Measurements from ENCODE around the gene EDA. TPM values are rescaled to one million over a fixed set of nuclear protein-coding genes. Genes with fewer than 3 reads are reported as not detected.

The EDA gene
- total RNA-seq, 1 donor from 2014 or later: 6.8 TPM

DNA sequence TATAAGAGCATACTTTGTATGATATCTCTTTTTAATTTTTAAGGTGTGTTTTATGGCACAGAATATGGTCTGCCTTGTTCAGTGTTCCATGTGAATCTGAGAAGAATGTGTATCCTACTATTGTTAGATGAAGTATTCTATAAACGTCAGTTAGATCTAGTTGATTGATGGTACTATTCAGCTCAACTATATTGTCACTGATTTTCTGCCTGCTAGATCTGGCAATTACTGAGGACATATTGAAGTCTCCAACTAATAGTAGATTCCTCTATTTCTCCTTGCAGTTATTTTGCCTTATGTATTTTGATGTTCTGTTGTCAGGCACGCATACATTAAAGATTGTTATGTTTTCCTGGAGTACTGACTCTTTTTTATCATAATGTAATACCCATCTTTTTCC, 394.1 kb downstream of the EDA start:
- Mint-ChIP-seq H3K4me3 (no peak overlapping the region), H3K27ac (no peak overlapping the region), H3K9me3 (no peaks in the 10 kb centered on the region), H3K4me1 (no peaks in the 10 kb centered on the region), H3K36me3 (no peaks in the 10 kb centered on the region), H3K27me3 (ENCODE audit: insufficient read depth, low read depth) (no peaks in the 10 kb centered on the region)
- no peaks in the 10 kb centered on the region for H3K27me3 ChIP-seq
- DNase-seq (ENCODE audit: low spot score): no peak
- no peaks in the 10 kb centered on the region for H3K4me1 ChIP-seq
- H3K79me2 ChIP-seq (ENCODE audit: low read depth): no peaks in the 10 kb centered on the region
- H2AFZ ChIP-seq (replicated peaks): no peak overlapping the region
- H3F3A ChIP-seq (ENCODE audit: low read depth): no peaks in the 10 kb centered on the region
- H3K9ac ChIP-seq: no peak overlapping the region
- no peaks in the 10 kb centered on the region for H4K20me1 ChIP-seq (ENCODE audit: low read depth)
- H3K4me2 ChIP-seq: no peak overlapping the region
- no peak overlapping the region for H3K27ac ChIP-seq
- H3K9me3 ChIP-seq (ENCODE audit: low read depth): peaks cover 3% of the 10 kb centered on the region
- H3K36me3 ChIP-seq: no peaks in the 10 kb centered on the region
- TF ChIP-seq EZH2phosphoT487 (IDR thresholded peaks at IDR 0.05) (no peak), EZH2 (IDR thresholded peaks at IDR 0.05) (no peak)
- TF ChIP-seq, protein P1, sequence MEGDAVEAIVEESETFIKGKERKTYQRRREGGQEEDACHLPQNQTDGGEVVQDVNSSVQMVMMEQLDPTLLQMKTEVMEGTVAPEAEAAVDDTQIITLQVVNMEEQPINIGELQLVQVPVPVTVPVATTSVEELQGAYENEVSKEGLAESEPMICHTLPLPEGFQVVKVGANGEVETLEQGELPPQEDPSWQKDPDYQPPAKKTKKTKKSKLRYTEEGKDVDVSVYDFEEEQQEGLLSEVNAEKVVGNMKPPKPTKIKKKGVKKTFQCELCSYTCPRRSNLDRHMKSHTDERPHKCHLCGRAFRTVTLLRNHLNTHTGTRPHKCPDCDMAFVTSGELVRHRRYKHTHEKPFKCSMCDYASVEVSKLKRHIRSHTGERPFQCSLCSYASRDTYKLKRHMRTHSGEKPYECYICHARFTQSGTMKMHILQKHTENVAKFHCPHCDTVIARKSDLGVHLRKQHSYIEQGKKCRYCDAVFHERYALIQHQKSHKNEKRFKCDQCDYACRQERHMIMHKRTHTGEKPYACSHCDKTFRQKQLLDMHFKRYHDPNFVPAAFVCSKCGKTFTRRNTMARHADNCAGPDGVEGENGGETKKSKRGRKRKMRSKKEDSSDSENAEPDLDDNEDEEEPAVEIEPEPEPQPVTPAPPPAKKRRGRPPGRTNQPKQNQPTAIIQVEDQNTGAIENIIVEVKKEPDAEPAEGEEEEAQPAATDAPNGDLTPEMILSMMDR (IDR thresholded peaks at IDR 0.05): no peak
- H3K4me3 ChIP-seq: no peak overlapping the region

DNA sequence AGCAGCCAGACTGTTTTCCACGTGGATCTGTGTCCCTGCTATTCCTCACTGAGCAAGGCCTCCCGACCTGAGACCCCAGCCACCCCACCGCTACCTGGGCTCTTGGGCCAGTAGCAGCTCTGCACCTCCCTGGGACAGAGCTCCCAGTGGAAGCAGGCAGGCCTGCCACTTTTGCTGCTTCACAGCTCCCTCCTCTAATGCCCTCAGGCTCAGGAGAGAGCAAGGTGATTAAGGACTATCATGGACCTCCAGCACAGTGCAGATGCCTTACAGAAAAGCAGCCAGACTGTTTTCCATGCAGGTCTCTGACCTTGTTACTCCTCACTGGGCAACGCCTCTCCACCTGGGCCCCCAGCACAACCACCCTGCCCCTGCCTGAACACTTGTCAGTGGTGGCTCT, 396.8 kb downstream of the EDA start:
- peaks cover 2% of the 10 kb centered on the region for H3K9me3 Mint-ChIP-seq
- H3K9ac ChIP-seq: no peak overlapping the region
- H3K36me3 ChIP-seq: no peaks in the 10 kb centered on the region
- no peaks in the 10 kb centered on the region for H3K36me3 Mint-ChIP-seq
- TF ChIP-seq, protein P1 (IDR thresholded peaks at IDR 0.05): no peak
- no peak for TF ChIP-seq EZH2phosphoT487 (IDR thresholded peaks at IDR 0.05)
- TF ChIP-seq EZH2 (IDR thresholded peaks at IDR 0.05): no peak
- H4K20me1 ChIP-seq (ENCODE audit: low read depth): no peaks in the 10 kb centered on the region
- H3K27ac Mint-ChIP-seq: no peak overlapping the region
- no peak overlapping the region for H2AFZ ChIP-seq (replicated peaks)
- no peaks in the 10 kb centered on the region for H3F3A ChIP-seq (ENCODE audit: low read depth)
- peaks cover 9% of the 10 kb centered on the region for H3K9me3 ChIP-seq (ENCODE audit: low read depth)
- H3K27me3 Mint-ChIP-seq (ENCODE audit: insufficient read depth, low read depth): no peaks in the 10 kb centered on the region
- no peaks in the 10 kb centered on the region for H3K27me3 ChIP-seq
- H3K4me1 ChIP-seq: no peaks in the 10 kb centered on the region
- H3K4me1 Mint-ChIP-seq: no peaks in the 10 kb centered on the region
- no peak overlapping the region for H3K4me3 Mint-ChIP-seq
- no peak for DNase-seq (ENCODE audit: low spot score)
- no peak overlapping the region for H3K27ac ChIP-seq
- H3K4me3 ChIP-seq: no peak overlapping the region
- H3K4me2 ChIP-seq: no peak overlapping the region
- no peaks in the 10 kb centered on the region for H3K79me2 ChIP-seq (ENCODE audit: low read depth)

DNA sequence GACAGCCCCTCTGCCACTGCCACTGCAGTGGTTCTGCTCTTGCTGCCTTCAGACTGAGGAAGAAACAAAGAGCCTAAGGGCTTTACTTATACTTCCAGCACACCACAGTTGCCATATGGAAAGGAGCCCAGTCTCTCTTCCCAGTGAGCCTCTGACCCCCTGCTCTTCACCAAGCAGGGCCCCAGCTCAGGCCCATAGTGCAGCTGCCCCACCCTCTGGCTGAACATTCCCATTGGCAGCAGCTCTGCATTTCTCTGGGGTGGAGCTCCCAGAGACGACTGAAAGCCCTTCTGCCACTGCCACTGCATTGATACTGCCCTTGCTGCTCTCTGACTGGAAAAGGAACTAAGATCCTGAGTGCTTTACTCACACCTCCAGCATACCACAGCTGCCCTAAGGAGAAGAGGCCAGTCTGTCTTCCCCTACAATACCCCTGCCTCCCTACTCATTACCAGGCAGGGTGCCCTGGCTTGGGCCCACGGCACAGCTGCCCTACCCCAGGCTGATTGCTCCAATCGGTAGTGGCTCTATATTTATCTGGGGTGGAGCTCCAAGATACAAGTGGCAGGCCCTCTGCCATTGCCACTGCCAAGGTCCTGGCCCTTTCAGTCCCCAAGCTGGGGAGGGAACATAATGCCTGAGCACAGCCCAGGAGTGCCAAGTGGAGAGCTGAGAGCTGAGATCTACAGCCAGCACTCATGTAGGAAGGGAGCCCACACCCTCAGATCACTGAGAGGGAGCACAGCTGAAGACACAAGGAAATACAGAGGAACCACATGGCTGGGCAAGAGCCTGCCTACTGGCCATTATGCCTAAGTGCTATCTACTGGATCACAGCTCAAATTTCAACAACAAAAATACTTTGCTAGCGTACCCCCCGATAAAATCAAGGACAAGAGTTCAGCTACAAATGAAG, 397.8 kb downstream of the EDA start:
- H3K27ac Mint-ChIP-seq: peak overlapping the region; percentile 54
- Histone ChIP-seq H3K27ac (no peak overlapping the region), H2AFZ (replicated peaks) (no peak overlapping the region), H3F3A (ENCODE audit: low read depth) (no peaks in the 10 kb centered on the region), H3K4me1 (no peaks in the 10 kb centered on the region), H3K4me3 (no peak overlapping the region), H3K79me2 (ENCODE audit: low read depth) (no peaks in the 10 kb centered on the region), H3K4me2 (no peak overlapping the region), H3K36me3 (no peaks in the 10 kb centered on the region), H3K9me3 (ENCODE audit: low read depth) (peaks cover 7% of the 10 kb centered on the region), H3K27me3 (no peaks in the 10 kb centered on the region), H4K20me1 (ENCODE audit: low read depth) (no peaks in the 10 kb centered on the region), H3K9ac (no peak overlapping the region)
- no peak overlapping the region for H3K4me3 Mint-ChIP-seq
- DNase-seq (ENCODE audit: low spot score): no peak
- no peaks in the 10 kb centered on the region for H3K27me3 Mint-ChIP-seq (ENCODE audit: insufficient read depth, low read depth)
- TF ChIP-seq, protein P1 (IDR thresholded peaks at IDR 0.05): no peak
- TF ChIP-seq EZH2 (IDR thresholded peaks at IDR 0.05): no peak
- no peak for TF ChIP-seq EZH2phosphoT487 (IDR thresholded peaks at IDR 0.05)
- H3K36me3 Mint-ChIP-seq: no peaks in the 10 kb centered on the region
- H3K4me1 Mint-ChIP-seq: no peaks in the 10 kb centered on the region
- H3K9me3 Mint-ChIP-seq: peaks cover 4% of the 10 kb centered on the region
